Activated CD4-positive, alpha-beta T cell treated with anti-CD3 and anti-CD28 coated beads for 36 hours (primary cell): ENCODE measurements around the gene OR2AG1. TPM values are rescaled to one million over a fixed set of nuclear protein-coding genes. Genes with fewer than 3 reads are reported as not detected.

Source experiments
- ATAC-seq: fragments of 200-7000 bp; cut with Tn5 transposase; one replicate; pipeline ENCODE4 v1.10.0; 2021; ENCODE audit warnings: mild to moderate bottlenecking, moderate library complexity
- CTCF ChIA-PET: fragments of 350-600 bp; sonication (Branson Sonifier 250); formaldehyde crosslinking; loops from one replicate; lab custom pipeline; 2021; ENCODE audit warnings: antibody characterized with exemption; lab: Charles Lee
- POLR2A ChIA-PET: fragments of 350-600 bp; sonication (Branson Sonifier 250); formaldehyde crosslinking; loops from one replicate; lab custom pipeline; 2021; ENCODE audit warnings: antibody characterized with exemption, inconsistent platforms; lab: Charles Lee
- DNase-seq: peaks from one replicate; pipeline ENCODE4 v3.0.0-alpha.2; 2020
- H3K27ac Mint-ChIP-seq: one replicate; pipeline ENCODE4 v1.8.0; 2021; ENCODE audit warnings: mixed read lengths
- H3K27me3 Mint-ChIP-seq: one replicate; pipeline ENCODE4 v1.8.0; 2021; ENCODE audit warnings: mixed read lengths
- H3K36me3 Mint-ChIP-seq: one replicate; pipeline ENCODE4 v1.8.0; 2021; ENCODE audit warnings: low read depth, mixed read lengths
- H3K4me1 Mint-ChIP-seq: one replicate; pipeline ENCODE4 v1.8.0; 2021; ENCODE audit warnings: mixed read lengths
- H3K4me3 Mint-ChIP-seq: one replicate; pipeline ENCODE4 v1.8.0; 2021; ENCODE audit warnings: mild to moderate bottlenecking, moderate library complexity, mixed read lengths
- H3K9me3 Mint-ChIP-seq: one replicate; pipeline ENCODE4 v1.8.0; 2021; ENCODE audit warnings: low read depth, mixed read lengths
- intact Hi-C, 2 experiments: fragments of 100-400 bp; cut with DNase I in 1 of 2; cut with micrococcal nuclease in 1 of 2; formaldehyde crosslinking; loops; one replicate each; pipeline versions ENCODE4 v1.14.2 to v1.15.1; 2022 to 2024; cut with DNase I, micrococcal nuclease
- total RNA-seq, 2 experiments: library from RNA; stranded (reverse); gene quantifications; one replicate each; pipeline ENCODE4 v1.2.3, GENCODE V29; 2021

OR2AG1 gene
- total RNA-seq, 2 experiments from 2014 or later: not detected

GRCh38 chr11:6828103-6828502 lies 45.3 kb downstream of the OR2AG1 start:
- no peaks in the 10 kb centered on the region for H3K4me1 Mint-ChIP-seq
- no peak overlapping the region for H3K4me3 Mint-ChIP-seq
- no peak for DNase-seq

GRCh38 chr11:6833356-6833755 lies 50.5 kb downstream of the OR2AG1 start:
- no peak overlapping the region for H3K4me3 Mint-ChIP-seq
- no peak for DNase-seq
- ChIA-PET POLR2A (interaction anchor here (0.6 kb wide), 1 partner anchor 289 kb away, joined by 6 read pairs; no protein-coding TSS in a partner anchor), CTCF (interaction anchor here (0.9 kb wide), 1 partner anchor 23 kb away, joined by 4 read pairs; no protein-coding TSS in a partner anchor)
- no peak for ATAC-seq
- H3K9me3 Mint-ChIP-seq: no peaks in the 10 kb centered on the region
- intact Hi-C loops: no loop called here
- no peaks in the 10 kb centered on the region for H3K36me3 Mint-ChIP-seq
- no peak overlapping the region for H3K27ac Mint-ChIP-seq
- peaks cover 2% of the 10 kb centered on the region for H3K27me3 Mint-ChIP-seq
- no peaks in the 10 kb centered on the region for H3K4me1 Mint-ChIP-seq

More at GRCh38 chr11:6828103-6828502, 45.3 kb downstream of the OR2AG1 start:
- ChIA-PET POLR2A (no interaction called here), CTCF (interaction anchor here (1.3 kb wide), 1 partner anchor 8 kb away, joined by 3 read pairs; no protein-coding TSS in a partner anchor)
- Mint-ChIP-seq H3K36me3 (no peaks in the 10 kb centered on the region), H3K9me3 (no peaks in the 10 kb centered on the region), H3K27me3 (peaks cover 5% of the 10 kb centered on the region), H3K27ac (no peak overlapping the region)
- intact Hi-C loops: no loop called here
- no peak for ATAC-seq

- no peaks in the 10 kb centered on the region for H3K36me3 Mint-ChIP-seq
- H3K27me3 Mint-ChIP-seq: no peaks in the 10 kb centered on the region
- no peak overlapping the region for H3K4me3 Mint-ChIP-seq
- CTCF ChIA-PET: interaction anchor here (0.9 to 1.1 kb wide), 2 partner anchors 10 to 24 kb away, joined by 3 to 4 read pairs; no protein-coding TSS in a partner anchor
- H3K4me1 Mint-ChIP-seq: no peaks in the 10 kb centered on the region
- H3K27ac Mint-ChIP-seq: no peak overlapping the region
- ATAC-seq: no peak
- intact Hi-C loops: no loop called here
- POLR2A ChIA-PET: no interaction called here
- DNase-seq: no peak
- no peaks in the 10 kb centered on the region for H3K9me3 Mint-ChIP-seq
Observed at GRCh38 chr11:6834021-6834420, 51.2 kb downstream of the OR2AG1 start.

Other genes with a start within 250 kb of the OR2AG1 start
- gene RRP8, start 179.4 kb upstream of the OR2AG1 start, total RNA-seq: 10 to 100 TPM; 34.4 to 35.0 TPM
- gene ILK, start 179.2 kb upstream of the OR2AG1 start, total RNA-seq: 10 to 100 TPM; 85.6 to 89.0 TPM
- 100 to 1,000 TPM; 133 to 152 TPM for gene TAF10, start 170.8 kb upstream of the OR2AG1 start, total RNA-seq
- gene TPP1, start 163.6 kb upstream of the OR2AG1 start, total RNA-seq: 10 to 100 TPM; 38.1 to 47.9 TPM
- under 1 TPM; 0.78 to 0.91 TPM for gene DCHS1, start 127.2 kb upstream of the OR2AG1 start, total RNA-seq
- 100 to 1,000 TPM; 118 to 156 TPM for gene MRPL17, start 99.7 kb upstream of the OR2AG1 start, total RNA-seq
- under 1 TPM; 0.14 to 0.26 TPM for gene OR2AG2, start 11.0 kb upstream of the OR2AG1 start, total RNA-seq
- under 1 TPM; 0.14 to 0.25 TPM for gene OR6A2, start 16.7 kb downstream of the OR2AG1 start, total RNA-seq
- gene OR10A5, start 62.7 kb downstream of the OR2AG1 start, total RNA-seq: not detected
- not detected for gene OR10A2, start 80.0 kb downstream of the OR2AG1 start, total RNA-seq
- not detected for gene OR10A4, start 93.6 kb downstream of the OR2AG1 start, total RNA-seq
- under 1 TPM; 0.32 to 0.44 TPM for gene OR2D2, start 109.5 kb downstream of the OR2AG1 start, total RNA-seq
- gene OR2D3, start 138.0 kb downstream of the OR2AG1 start, total RNA-seq: not detected
- 1 to 10 TPM; 3.6 TPM for gene ZNF215, start 143.4 kb downstream of the OR2AG1 start, total RNA-seq
- gene ZNF214, start 237.3 kb downstream of the OR2AG1 start, total RNA-seq: not detected
- under 1 TPM; 0.11 to 0.21 TPM for gene NLRP14, start 237.5 kb downstream of the OR2AG1 start, total RNA-seq